HTERT RPE-1 (cell line): ENCODE measurements around the gene SDHB.

Experiments used
- in situ Hi-C: fragments of 300-500 bp; cut with MboI; formaldehyde crosslinking; loops from 4 replicates; pipeline ENCODE4 v1.14.3; 2020; ENCODE audit warnings: low sequenced_read_pairs

Gene SDHB

GRCh38 chr1:17046334-17046657, 7.5 kb downstream of the SDHB start:
- in situ Hi-C loops, result no loop called here

GRCh38 chr1:17045634-17046333, 8.0 kb downstream of the SDHB start:
- in situ Hi-C loops, result no loop called here

DNA sequence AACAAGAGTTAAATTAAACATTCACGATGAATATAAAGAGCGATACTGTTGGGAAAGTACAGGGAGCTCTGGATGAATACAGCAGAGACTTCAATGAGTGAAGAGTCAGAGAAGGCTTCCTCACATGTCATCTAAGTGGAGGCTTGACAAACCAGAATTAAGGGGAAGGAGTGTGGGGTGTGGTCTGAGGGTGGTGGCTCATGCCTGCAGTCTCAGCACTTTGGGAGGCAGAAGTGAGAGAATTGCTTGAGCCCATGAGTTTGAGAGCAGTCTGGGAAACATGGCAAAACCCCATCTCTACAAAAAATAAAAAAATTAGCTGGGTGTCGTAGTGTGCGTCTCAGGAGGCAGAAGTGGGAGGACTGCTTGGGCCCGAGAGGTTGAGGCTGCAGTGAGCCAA, 8.7 kb downstream of the SDHB start:
- in situ Hi-C loops, result no loop called here

- in situ Hi-C loops, result no loop called here
Observed at GRCh38 chr1:17043676-17044075, 10.2 kb downstream of the SDHB start.

- in situ Hi-C loops, result no loop called here
Observed at GRCh38 chr1:17040135-17040534, 13.7 kb downstream of the SDHB start.

GRCh38 chr1:17039522-17039921, 14.3 kb downstream of the SDHB start:
- in situ Hi-C loops, result no loop called here

DNA sequence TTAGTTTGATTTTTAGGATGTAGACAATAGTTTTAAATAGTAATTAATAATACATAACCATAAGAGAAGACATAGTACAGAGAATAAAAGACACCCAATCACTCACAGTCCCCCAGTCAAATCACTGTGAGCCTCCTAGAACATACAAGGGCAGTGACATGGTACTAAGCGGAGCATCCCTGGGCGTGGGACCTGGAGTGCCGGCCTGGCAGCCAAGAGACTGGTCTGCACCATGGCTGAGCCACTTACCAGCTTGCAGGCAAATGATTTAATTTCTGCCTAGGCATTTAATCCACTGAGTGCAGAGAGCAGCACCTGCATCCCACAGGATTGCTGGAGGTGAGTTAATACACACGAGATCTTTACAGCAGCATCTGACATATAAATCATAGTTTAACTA, 20.4 kb downstream of the SDHB start:
- in situ Hi-C loops, result no loop called here

DNA sequence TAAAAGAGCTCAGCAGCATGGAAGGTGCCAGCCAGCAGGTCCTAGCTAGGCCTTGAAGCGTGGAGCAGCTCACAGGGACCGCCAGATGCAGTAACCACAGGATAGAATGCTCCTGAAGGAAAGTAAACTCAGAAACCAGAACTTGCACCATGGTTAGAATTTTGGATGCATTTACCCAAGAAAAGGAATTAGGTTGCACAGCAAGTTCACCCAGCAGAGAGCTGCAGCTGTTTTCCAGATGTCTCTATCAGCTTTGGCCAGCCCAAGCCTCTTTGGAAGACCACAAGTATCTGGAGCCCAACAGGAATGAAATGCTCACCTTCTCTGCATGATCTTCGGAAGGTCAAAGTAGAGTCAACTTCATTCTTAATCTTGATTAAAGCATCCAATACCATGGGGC, 21.1 kb downstream of the SDHB start:
- in situ Hi-C loops, result no loop called here

DNA sequence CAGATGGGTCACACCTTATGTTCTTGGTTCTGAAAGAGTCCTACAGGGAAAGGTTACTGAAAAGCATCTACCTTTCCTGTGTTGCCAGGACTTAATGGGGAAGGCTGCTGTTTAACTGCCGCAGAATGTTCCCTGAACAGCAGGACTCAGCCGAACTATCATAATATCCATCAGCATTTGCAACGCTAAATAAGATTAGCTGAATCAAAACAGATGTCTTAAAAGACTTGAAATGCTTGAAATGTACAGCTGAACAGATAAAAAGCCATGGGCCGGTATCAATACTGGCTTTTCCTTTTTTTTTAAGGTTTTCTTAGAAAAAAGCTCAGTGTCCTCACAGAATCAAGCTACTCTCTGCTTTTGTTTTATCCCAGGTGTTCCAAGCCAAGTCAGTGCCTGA, 22.4 kb downstream of the SDHB start:
- in situ Hi-C loops, result no loop called here

- in situ Hi-C loops, result no loop called here
Observed at GRCh38 chr1:17030206-17030605, 23.6 kb downstream of the SDHB start.

GRCh38 chr1:17028662-17029188, 25.1 kb downstream of the SDHB start:
- in situ Hi-C loops, result no loop called here

DNA sequence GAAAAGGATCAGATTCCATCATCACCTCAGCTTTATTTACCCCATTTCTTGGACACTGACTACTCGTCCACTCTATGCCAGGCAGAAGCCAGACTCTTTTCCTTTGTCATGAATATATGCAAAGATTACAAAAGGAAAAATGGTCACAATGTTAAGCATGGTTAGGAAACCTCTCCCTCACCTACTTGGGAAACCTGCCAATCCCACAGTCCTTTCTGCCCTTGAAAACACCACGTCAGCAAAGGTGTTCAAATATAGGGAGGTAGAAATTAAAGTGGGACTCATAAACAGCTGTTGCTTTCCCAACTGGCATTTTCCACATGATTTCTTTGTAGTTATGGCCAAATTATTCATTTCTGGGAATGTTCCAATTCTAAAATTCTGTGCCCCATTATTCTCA, 25.9 kb downstream of the SDHB start:
- in situ Hi-C loops, result no loop called here

GRCh38 chr1:17027403-17027802, 26.4 kb downstream of the SDHB start:
- in situ Hi-C loops, result no loop called here

DNA sequence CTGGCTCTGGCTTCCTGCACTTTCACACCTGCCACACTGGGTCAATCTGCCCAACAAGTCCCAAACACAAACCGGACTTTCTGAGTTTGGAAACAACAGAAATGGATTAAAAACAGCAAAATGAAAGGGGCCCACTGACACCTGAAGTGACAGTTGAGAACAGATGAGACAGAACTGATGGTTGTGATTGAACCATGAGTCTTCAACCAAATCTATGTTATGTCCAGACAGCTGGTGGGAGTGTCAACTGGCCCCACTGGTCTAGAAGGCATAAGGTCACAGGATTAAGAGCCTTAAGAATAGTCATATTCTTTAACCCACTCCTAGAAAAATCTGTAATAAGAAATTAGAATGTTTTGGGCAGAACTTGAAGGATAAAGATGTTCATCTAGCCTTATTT, 29.1 kb downstream of the SDHB start:
- in situ Hi-C loops, result no loop called here

DNA sequence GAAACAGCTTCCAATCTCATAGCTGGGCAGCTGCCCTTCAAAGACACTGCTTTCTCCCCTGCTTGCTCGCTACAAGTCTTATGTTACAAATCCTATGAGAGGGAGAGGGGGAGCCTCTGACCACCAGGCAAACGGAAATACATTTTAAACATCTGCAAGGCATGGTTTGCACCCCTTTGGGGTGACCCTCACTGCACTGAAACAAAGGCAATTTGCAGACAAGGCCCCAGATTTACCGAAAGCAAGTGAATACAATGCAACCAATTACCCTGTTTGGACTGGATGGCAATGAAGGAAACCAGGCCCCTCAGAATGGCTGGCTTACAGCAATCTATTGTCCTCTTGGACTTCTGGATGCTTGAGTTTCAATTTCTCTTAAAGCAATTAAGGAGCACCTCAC, 30.3 kb downstream of the SDHB start:
- in situ Hi-C loops, result no loop called here

DNA sequence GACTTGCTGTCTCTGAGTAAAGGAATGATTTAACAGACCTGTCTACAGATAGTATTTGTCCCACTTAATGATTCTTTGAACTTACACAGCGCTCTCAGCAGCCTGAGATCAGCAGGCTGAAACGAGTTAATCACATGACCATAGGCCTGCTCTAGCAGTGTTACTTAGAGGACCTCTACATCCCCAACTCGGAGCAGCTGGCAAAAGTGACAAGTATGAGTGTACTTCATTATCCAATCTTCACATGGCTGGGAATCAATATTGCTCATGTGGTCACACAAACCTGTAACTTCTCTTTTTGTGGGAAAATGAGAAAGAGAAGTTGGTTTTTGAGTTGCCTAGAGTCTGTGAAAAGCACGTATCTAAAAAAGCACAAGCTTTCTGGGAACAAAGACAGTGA, 30.7 kb downstream of the SDHB start:
- in situ Hi-C loops, result no loop called here

DNA sequence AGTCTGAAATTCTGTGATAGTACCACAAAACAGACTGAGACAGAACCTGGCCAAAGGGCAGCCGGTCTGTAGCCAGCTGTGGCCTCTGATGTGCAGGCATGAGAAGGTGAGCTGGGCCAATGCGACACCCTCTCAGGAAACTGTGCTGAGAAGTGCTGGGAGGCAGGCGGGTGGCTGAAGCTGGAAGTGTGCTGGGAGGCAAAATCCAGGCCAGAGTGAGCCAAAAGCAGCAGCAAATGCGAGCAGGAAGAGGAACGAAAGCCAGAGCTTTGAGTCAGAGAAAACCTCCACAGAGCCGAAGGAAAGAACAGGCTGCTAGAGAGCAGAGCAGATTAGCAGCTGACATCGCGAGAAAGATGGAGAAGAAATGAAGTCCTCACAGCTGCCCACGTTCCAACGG, 31.9 kb downstream of the SDHB start:
- in situ Hi-C loops, result no loop called here

DNA sequence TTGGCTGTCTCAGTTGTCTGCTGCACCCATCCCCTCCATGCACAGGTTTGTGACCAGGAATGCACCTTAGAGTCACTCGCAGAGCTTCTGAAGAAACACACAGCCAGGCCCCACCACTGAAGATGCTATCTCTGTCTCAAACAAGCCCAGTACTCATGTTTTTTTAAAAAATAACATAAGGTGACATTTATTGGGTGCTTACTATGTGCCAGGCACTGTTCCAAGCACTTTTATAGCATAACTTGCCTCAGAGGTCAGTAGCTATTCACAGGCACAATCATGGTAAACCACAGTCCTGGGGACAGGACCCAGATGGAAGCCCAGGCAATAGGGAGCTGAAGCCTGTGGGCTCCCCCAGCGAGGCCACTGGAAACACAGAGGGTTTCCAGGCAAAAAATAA, 33.3 kb downstream of the SDHB start:
- in situ Hi-C loops, result no loop called here

DNA sequence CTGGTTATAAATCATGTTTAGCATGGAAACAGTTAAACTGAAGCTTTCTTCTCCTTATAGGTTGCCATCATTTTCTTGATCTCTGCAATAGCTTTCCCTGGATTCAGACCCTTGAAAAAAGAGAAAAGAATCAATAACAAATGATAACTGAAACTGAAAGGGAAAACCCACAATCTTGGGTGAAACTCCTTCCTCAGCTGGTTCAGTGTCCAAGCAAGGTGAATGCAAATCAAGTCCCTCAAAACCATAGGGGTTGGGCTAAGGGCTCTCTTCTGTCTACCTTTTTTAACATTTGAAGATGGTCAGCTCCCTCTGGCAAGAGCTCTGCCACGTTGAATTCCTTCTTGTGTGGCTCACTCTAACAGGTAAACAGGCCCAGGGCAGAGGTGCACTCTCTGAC, 35.0 kb downstream of the SDHB start:
- in situ Hi-C loops, result no loop called here

- in situ Hi-C loops, result no loop called here
Observed at GRCh38 chr1:17017435-17017834, 36.4 kb downstream of the SDHB start.

- in situ Hi-C loops, result no loop called here
Observed at GRCh38 chr1:17016317-17016661, 37.5 kb downstream of the SDHB start.

DNA sequence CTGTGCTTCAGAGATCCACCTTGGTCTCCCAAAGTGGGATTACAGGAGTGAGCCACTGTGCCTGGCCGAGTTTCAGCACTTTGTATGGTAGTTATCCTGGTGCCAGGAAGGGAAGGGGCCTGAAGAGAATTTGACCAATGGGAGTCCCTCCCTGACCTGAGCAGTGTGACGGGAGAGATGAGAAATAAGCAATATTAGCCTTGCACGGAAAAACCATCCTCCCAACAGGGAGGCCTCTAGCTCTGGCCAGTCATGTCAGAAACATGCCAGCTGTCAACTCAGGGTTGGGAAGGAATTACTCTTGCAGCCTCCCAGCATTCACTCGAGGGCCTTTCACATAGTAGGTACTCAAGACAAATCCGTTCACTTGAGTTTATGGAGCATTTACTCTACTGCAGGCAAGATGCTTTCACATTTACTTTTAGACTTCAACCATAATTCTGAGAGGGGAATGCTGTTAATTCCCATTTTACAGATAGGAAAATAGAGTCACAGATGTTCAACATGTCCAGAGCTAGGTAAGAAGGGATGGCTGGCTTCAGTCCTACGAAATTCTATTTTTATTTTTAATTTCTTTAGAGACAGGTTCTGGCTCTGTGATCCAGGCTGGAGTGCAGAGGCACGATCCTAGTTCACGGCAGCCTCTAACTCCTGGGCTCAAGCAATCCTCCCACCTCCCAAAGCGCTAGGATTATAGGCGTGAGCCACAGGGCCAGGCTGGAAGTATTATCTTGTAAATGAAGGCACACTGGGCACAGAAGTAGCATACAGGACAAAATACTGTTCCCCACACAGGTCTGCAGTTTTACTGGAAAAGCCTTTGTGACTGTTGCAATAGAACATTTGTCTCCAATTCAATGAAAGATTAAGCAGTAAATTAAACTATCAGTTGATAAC, 38.9 kb downstream of the SDHB start:
- in situ Hi-C loops, result no loop called here
